Liver (tissue), 9 donors: ENCODE results near the gene IMMT. TPM values are rescaled to one million over a fixed set of nuclear protein-coding genes. Genes with fewer than 3 reads are reported as not detected.
"Not testable (repeated sequence)": the region's sequence is repeated elsewhere in the genome, so short reads cannot be mapped to it uniquely, and the experiment has no call there.

Experiments
- DNase-seq: peaks from one replicate; pipeline ENCODE4 v3.0.0-alpha.2; 2017; ENCODE audit warnings: low spot score
- H3K27ac ChIP-seq, 2 donors: one replicate each; pipeline ENCODE4 v1.7.0; 2013; ENCODE audit warnings: inconsistent platforms in 2 of 2, low read length in 2 of 2, control low read depth in 1 of 2, low read depth in 1 of 2, mild to moderate bottlenecking in 1 of 2
- H3K27me3 ChIP-seq, 4 donors: one replicate each; pipeline versions ENCODE4 v1.6.1 to v1.7.0; 2013; ENCODE audit warnings: low read length in 3 of 4, inconsistent platforms in 1 of 4, mild to moderate bottlenecking in 1 of 4, moderate library complexity in 1 of 4; ENCODE audit not compliant: control insufficient read depth in 4 of 4, insufficient read depth in 4 of 4
- H3K36me3 ChIP-seq, 4 donors: one replicate each; pipeline versions ENCODE4 v1.6.1 to v1.7.0; 2013; ENCODE audit warnings: low read length in 3 of 4, mild to moderate bottlenecking in 3 of 4, low read depth in 1 of 4, moderate library complexity in 1 of 4; ENCODE audit not compliant: control insufficient read depth in 4 of 4, insufficient read depth in 3 of 4
- H3K4me1 ChIP-seq, 4 donors: one replicate each; pipeline versions ENCODE4 v1.6.1 to v1.7.0; 2013; ENCODE audit warnings: low read length in 3 of 4, mild to moderate bottlenecking in 3 of 4, moderate library complexity in 1 of 4; ENCODE audit not compliant: control insufficient read depth in 4 of 4, insufficient read depth in 4 of 4
- H3K4me3 ChIP-seq, 3 donors: one replicate each; pipeline versions ENCODE4 v1.6.1 to v1.7.0; 2013; ENCODE audit warnings: low read length in 3 of 3, control low read depth in 1 of 3, low read depth in 1 of 3, mild to moderate bottlenecking in 1 of 3
- H3K9ac ChIP-seq, 2 donors: one replicate each; pipeline ENCODE4 v1.7.0; 2013; ENCODE audit warnings: low read length in 2 of 2, mild to moderate bottlenecking in 2 of 2, moderate library complexity in 2 of 2, control low read depth in 1 of 2, low read depth in 1 of 2
- H3K9me3 ChIP-seq, 4 donors: one replicate each; pipeline versions ENCODE4 v1.6.1 to v1.7.0; 2013; ENCODE audit warnings: low read length in 3 of 4; ENCODE audit not compliant: control insufficient read depth in 4 of 4
- ATF3 ChIP-seq: IDR thresholded peaks from 2 replicates; pipeline ENCODE4 v1.6.1; 2016; ENCODE audit warnings: antibody characterized with exemption
- CTCF ChIP-seq: fragments of 150-350 bp; IDR thresholded peaks from 2 replicates; pipeline ENCODE4 v1.5.1; 2017; ENCODE audit warnings: improper control_type of control experiment, low read depth, low read length; ENCODE audit not compliant: missing input control
- EGR1 ChIP-seq, 2 donors: IDR thresholded peaks; 2 replicates each; pipeline ENCODE4 v1.6.1; 2016 to 2018; ENCODE audit warnings: antibody characterized with exemption in 2 of 2, low read depth in 2 of 2
- FOXA1 ChIP-seq: IDR thresholded peaks from 2 replicates; pipeline ENCODE4 v1.6.1; 2016; ENCODE audit warnings: antibody characterized with exemption
- FOXA2 ChIP-seq: IDR thresholded peaks from 2 replicates; pipeline ENCODE4 v1.6.1; 2016; ENCODE audit warnings: antibody characterized with exemption
- GABPA ChIP-seq, 2 donors: IDR thresholded peaks in 1 of 2; conservative IDR thresholded peaks in 1 of 2; 2 replicates each; pipeline ENCODE4 v1.6.1; 2016; ENCODE audit warnings: antibody characterized with exemption in 2 of 2, mild to moderate bottlenecking in 1 of 2, moderate library complexity in 1 of 2
- HNF4A ChIP-seq, 2 donors: conservative IDR thresholded peaks; 2 replicates each; pipeline ENCODE4 v1.6.1; 2016; ENCODE audit warnings: antibody characterized with exemption in 2 of 2, mild to moderate bottlenecking in 2 of 2
- HNF4G ChIP-seq: IDR thresholded peaks from 2 replicates; pipeline ENCODE4 v1.6.1; 2016; ENCODE audit warnings: antibody characterized with exemption
- JUND ChIP-seq, 2 donors: IDR thresholded peaks; 2 replicates each; pipeline ENCODE4 v1.6.1; 2016; ENCODE audit warnings: antibody characterized with exemption in 2 of 2
- NR2F2 ChIP-seq: IDR thresholded peaks from 2 replicates; pipeline ENCODE4 v1.6.1; 2016; ENCODE audit warnings: antibody characterized with exemption
- RAD21 ChIP-seq, 2 donors: IDR thresholded peaks; 2 replicates each; pipeline ENCODE4 v1.6.1; 2016; ENCODE audit warnings: antibody characterized with exemption in 2 of 2, mild to moderate bottlenecking in 2 of 2
- REST ChIP-seq: IDR thresholded peaks from 2 replicates; pipeline ENCODE4 v1.6.1; 2016; ENCODE audit warnings: antibody characterized with exemption, mild to moderate bottlenecking
- RXRA ChIP-seq, 2 donors: IDR thresholded peaks; 2 replicates each; pipeline ENCODE4 v1.6.1; 2017 to 2018; ENCODE audit warnings: antibody characterized with exemption in 2 of 2, mild to moderate bottlenecking in 1 of 2
- SP1 ChIP-seq: IDR thresholded peaks from 2 replicates; pipeline ENCODE4 v1.6.1; 2018; ENCODE audit warnings: antibody characterized with exemption, mild to moderate bottlenecking
- TAF1 ChIP-seq: conservative IDR thresholded peaks from 2 replicates; pipeline ENCODE4 v1.6.1; 2016; ENCODE audit warnings: antibody characterized with exemption, mild to moderate bottlenecking
- YY1 ChIP-seq: IDR thresholded peaks from 2 replicates; pipeline ENCODE4 v1.6.1; 2016; ENCODE audit warnings: antibody characterized with exemption, mild to moderate bottlenecking
- ZBTB33 ChIP-seq: IDR thresholded peaks from 2 replicates; pipeline ENCODE4 v1.6.1; 2016; ENCODE audit warnings: antibody characterized with exemption
- whole genome bisulfite sequencing: extraction: QIAGEN DNeasy Blood & Tissue Kit; methylation state at CpG from one replicate; pipeline ENCODE4 v1.1.7; 2013; 5-methylcytosine and 5-hydroxymethylcytosine counted together
- polyA plus RNA-seq, 2 donors: library from polyadenylated mRNA; stranded (reverse) in 1 of 2; unstranded in 1 of 2; fragments of 200-250 nt in 1 of 2; fragments of >200 nt in 1 of 2; fragmentation: Nextera tagmentation in 1 of 2; extraction: Ambion mirVana in 1 of 2; gene quantifications; one replicate each; pipeline versions ENCODE4 v1.2.1 to v1.2.3, GENCODE V29; 2013 to 2015
- total RNA-seq, 2 donors: library from RNA; depleted of rRNA; stranded (reverse); fragments of >200 nt; gene quantifications; one replicate each; pipeline ENCODE4 v1.2.3, GENCODE V29; 2014
- donor health status: healthy.
- donor health status: healthy.
- donor health status: healthy.
- donor health status: healthy.
- donor health status: healthy.

The IMMT gene
- total and polyA plus RNA-seq, 4 donors, result 38.3 to 49.1 (median 46.9) TPM

- no peak for DNase-seq
- no peaks in the 10 kb centered on the region for H3K4me1 ChIP-seq
- TF ChIP-seq RAD21 (IDR thresholded peaks at IDR 0.05), result no peak
- TF ChIP-seq GABPA (IDR thresholded peaks at IDR 0.05 in 1 of 2, conservative IDR thresholded peaks at IDR 0.05 in 1 of 2), result no peak
- TF ChIP-seq HNF4A (conservative IDR thresholded peaks at IDR 0.05), result no peak
- no peak for TF ChIP-seq ATF3
- TF ChIP-seq RXRA (IDR thresholded peaks at IDR 0.05), result no peak
- no peak for TF ChIP-seq JUND (IDR thresholded peaks at IDR 0.05)
- TF ChIP-seq TAF1, result no peak
- TF ChIP-seq SP1, result no peak
- no peak for TF ChIP-seq FOXA2
- TF ChIP-seq EGR1 (IDR thresholded peaks at IDR 0.05; ENCODE audit: low read depth in 2 of 2), result no peak
- no peak for TF ChIP-seq NR2F2
- TF ChIP-seq REST, result no peak
- no peak for TF ChIP-seq YY1
- H3K4me3 ChIP-seq, result no peak overlapping the region
- no peak overlapping the region for H3K9ac ChIP-seq
- no peaks in the 10 kb centered on the region for H3K36me3 ChIP-seq
- no peak overlapping the region for H3K27ac ChIP-seq
- no peaks in the 10 kb centered on the region for H3K9me3 ChIP-seq
- no peaks in the 10 kb centered on the region for H3K27me3 ChIP-seq
- WGBS, result 80% methylated on average over 4 of the region's 4 CpGs
Measured at GRCh38 chr2:86229221-86229620, 34.0 kb upstream of the IMMT start.

- not testable (repeated sequence) for H3K9me3 ChIP-seq, H3K9ac ChIP-seq, H3K27me3 ChIP-seq, DNase-seq, H3K27ac ChIP-seq, H3K36me3 ChIP-seq, H3K4me3 ChIP-seq, H3K4me1 ChIP-seq
- 93% methylated on average over 8 of the region's 8 CpGs for WGBS
Measured at GRCh38 chr2:86228574-86228973, 33.3 kb upstream of the IMMT start.

- H3K4me1 ChIP-seq, result no peaks in the 10 kb centered on the region
- no peaks in the 10 kb centered on the region for H3K36me3 ChIP-seq
- H3K9ac ChIP-seq, result no peak overlapping the region
- no peak overlapping the region for H3K4me3 ChIP-seq
- no peak overlapping the region for H3K27ac ChIP-seq
- DNase-seq, result no peak
- WGBS, result 91% methylated on average over 2 of the region's 2 CpGs
- no peaks in the 10 kb centered on the region for H3K9me3 ChIP-seq
- H3K27me3 ChIP-seq, result no peaks in the 10 kb centered on the region
- TF ChIP-seq CTCF (no peak), YY1 (no peak), GABPA (IDR thresholded peaks at IDR 0.05 in 1 of 2, conservative IDR thresholded peaks at IDR 0.05 in 1 of 2) (no peak), FOXA1 (no peak), ZBTB33 (no peak), HNF4A (conservative IDR thresholded peaks at IDR 0.05) (no peak), RAD21 (IDR thresholded peaks at IDR 0.05) (no peak), HNF4G (no peak), TAF1 (no peak), JUND (IDR thresholded peaks at IDR 0.05) (no peak), FOXA2 (no peak), RXRA (IDR thresholded peaks at IDR 0.05) (no peak), NR2F2 (no peak), SP1 (no peak), EGR1 (IDR thresholded peaks at IDR 0.05; ENCODE audit: low read depth in 2 of 2) (no peak)
Measured at GRCh38 chr2:86227685-86228084, 32.4 kb upstream of the IMMT start.
